Neural progenitor cell (in vitro differentiated cells): ENCODE data around the gene FAM180A. TPM values are rescaled to one million over a fixed set of nuclear protein-coding genes. Genes with fewer than 3 reads are reported as not detected.

Experiments used
- DNase-seq: peaks from one replicate; pipeline ENCODE4 v3.0.0-alpha.2; 2016; ENCODE audit warnings: low spot score
- H2AFZ ChIP-seq: fragments of 200-600 bp; sonication (generic); replicated peaks from 2 replicates; pipeline ENCODE4 v1.6.1; 2016; ENCODE audit warnings: antibody characterized with exemption
- H3F3A ChIP-seq: fragments of 200-600 bp; sonication (generic); 2 replicates; pipeline ENCODE4 v1.6.1; 2016; ENCODE audit warnings: antibody characterized with exemption, low read depth
- H3K27ac ChIP-seq: fragments of 200-600 bp; sonication (generic); 2 replicates; pipeline ENCODE4 v1.5.1; 2016; ENCODE audit warnings: mild to moderate bottlenecking
- H3K27me3 ChIP-seq: fragments of 200-600 bp; sonication (generic); 2 replicates; pipeline ENCODE4 v1.6.1; 2016; ENCODE audit warnings: mild to moderate bottlenecking, moderate library complexity
- H3K36me3 ChIP-seq: fragments of 200-600 bp; sonication (generic); 2 replicates; pipeline ENCODE4 v1.5.1; 2016
- H3K4me1 ChIP-seq: fragments of 200-600 bp; sonication (generic); 2 replicates; pipeline ENCODE4 v1.6.1; 2016; ENCODE audit warnings: mixed run types
- H3K4me2 ChIP-seq: fragments of 200-600 bp; sonication (generic); 2 replicates; pipeline ENCODE4 v1.6.1; 2016
- H3K4me3 ChIP-seq: fragments of 200-600 bp; sonication (generic); 2 replicates; pipeline ENCODE4 v1.5.1; 2016
- H3K79me2 ChIP-seq: fragments of 200-600 bp; sonication (generic); 2 replicates; pipeline ENCODE4 v1.6.1; 2016; ENCODE audit warnings: low read depth
- H3K9ac ChIP-seq: fragments of 200-600 bp; sonication (generic); 2 replicates; pipeline ENCODE4 v1.6.1; 2016
- H3K9me3 ChIP-seq: fragments of 200-600 bp; sonication (generic); 2 replicates; pipeline ENCODE4 v1.5.1; 2016; ENCODE audit warnings: low read depth
- H4K20me1 ChIP-seq: fragments of 200-600 bp; sonication (generic); 2 replicates; pipeline ENCODE4 v1.6.1; 2016; ENCODE audit warnings: low read depth
- H3K27ac Mint-ChIP-seq: 3 replicates; pipeline ENCODE4 v1.8.0; 2021; ENCODE audit warnings: mixed read lengths
- H3K27me3 Mint-ChIP-seq: 2 replicates; pipeline ENCODE4 v1.8.0; 2022; ENCODE audit warnings: low read depth, mild to moderate bottlenecking, inconsistent platforms, moderate library complexity, mixed read lengths; ENCODE audit not compliant: insufficient read depth
- H3K36me3 Mint-ChIP-seq: 3 replicates; pipeline ENCODE4 v1.8.0; 2021; ENCODE audit warnings: mixed read lengths
- H3K4me1 Mint-ChIP-seq: 3 replicates; pipeline ENCODE4 v1.8.0; 2021; ENCODE audit warnings: mixed read lengths
- H3K4me3 Mint-ChIP-seq: 3 replicates; pipeline ENCODE4 v1.8.0; 2021; ENCODE audit warnings: mild to moderate bottlenecking, moderate library complexity, mixed read lengths
- H3K9me3 Mint-ChIP-seq: 3 replicates; pipeline ENCODE4 v1.8.0; 2020; ENCODE audit warnings: mixed read lengths
- CTCF ChIP-seq: fragments of 200-600 bp; sonication (generic); IDR thresholded peaks from 2 replicates; pipeline ENCODE4 v1.5.1; 2017; ENCODE audit warnings: antibody characterized with exemption, mild to moderate bottlenecking
- EZH2 ChIP-seq: fragments of 200-600 bp; sonication (generic); IDR thresholded peaks from 2 replicates; pipeline ENCODE4 v1.6.1; 2017; ENCODE audit warnings: antibody characterized with exemption, mild to moderate bottlenecking, moderate library complexity
- EZH2phosphoT487 ChIP-seq: fragments of 200-600 bp; sonication (generic); IDR thresholded peaks from 2 replicates; pipeline ENCODE4 v1.6.1; 2017; ENCODE audit warnings: antibody characterized with exemption
- total RNA-seq: library from RNA; depleted of rRNA; stranded (reverse); fragments of >200 nt; gene quantifications from 2 replicates; pipeline ENCODE4 v1.2.3, GENCODE V29; 2015; ENCODE audit warnings: low replicate concordance

The FAM180A gene
- total RNA-seq, 1 donor from 2014 or later, result not detected

GRCh38 chr7:135770139-135770710 is 21.6 kb upstream of the FAM180A start:
- H4K20me1 ChIP-seq, result no peaks in the 10 kb centered on the region
- H3K4me2 ChIP-seq, result no peak overlapping the region
- no peak overlapping the region for H3K9ac ChIP-seq
- H3K27me3 ChIP-seq, result no peaks in the 10 kb centered on the region
- H3K79me2 ChIP-seq, result no peaks in the 10 kb centered on the region
- no peaks in the 10 kb centered on the region for H3K9me3 ChIP-seq
- peaks cover 24% of the 10 kb centered on the region for H3F3A ChIP-seq
- no peaks in the 10 kb centered on the region for H3K9me3 Mint-ChIP-seq
- H3K27me3 Mint-ChIP-seq, result peaks cover 2% of the 10 kb centered on the region
- DNase-seq, result no peak
- H3K4me1 Mint-ChIP-seq, result peaks cover 38% of the 10 kb centered on the region
- no peak overlapping the region for H2AFZ ChIP-seq
- H3K4me3 ChIP-seq, result no peak overlapping the region
- TF ChIP-seq EZH2 (no peak), CTCF (no peak)
- H3K27ac Mint-ChIP-seq, result no peak overlapping the region
- no peak overlapping the region for H3K4me3 Mint-ChIP-seq
- no peaks in the 10 kb centered on the region for H3K36me3 Mint-ChIP-seq
- H3K4me1 ChIP-seq, result peaks cover 40% of the 10 kb centered on the region
- H3K36me3 ChIP-seq, result no peaks in the 10 kb centered on the region
- no peak overlapping the region for H3K27ac ChIP-seq

GRCh38 chr7:135769005-135769802 is 20.6 kb upstream of the FAM180A start:
- Histone ChIP-seq H4K20me1 (no peaks in the 10 kb centered on the region), H3K4me3 (no peak overlapping the region), H3K36me3 (no peaks in the 10 kb centered on the region), H3K27ac (no peak overlapping the region), H3K9me3 (no peaks in the 10 kb centered on the region), H3K4me1 (peaks cover 36% of the 10 kb centered on the region), H3K4me2 (peak overlapping the region; percentile 27), H3K79me2 (no peaks in the 10 kb centered on the region), H3K27me3 (no peaks in the 10 kb centered on the region), H3K9ac (no peak overlapping the region), H3F3A (peaks cover 22% of the 10 kb centered on the region), H2AFZ (no peak overlapping the region)
- no peak for DNase-seq
- peaks cover 34% of the 10 kb centered on the region for H3K4me1 Mint-ChIP-seq
- H3K9me3 Mint-ChIP-seq, result no peaks in the 10 kb centered on the region
- TF ChIP-seq EZH2phosphoT487 (no peak), CTCF (no peak), EZH2 (no peak)
- H3K27ac Mint-ChIP-seq, result no peak overlapping the region
- H3K4me3 Mint-ChIP-seq, result no peak overlapping the region
- H3K27me3 Mint-ChIP-seq, result peaks cover 2% of the 10 kb centered on the region
- H3K36me3 Mint-ChIP-seq, result no peaks in the 10 kb centered on the region

DNA sequence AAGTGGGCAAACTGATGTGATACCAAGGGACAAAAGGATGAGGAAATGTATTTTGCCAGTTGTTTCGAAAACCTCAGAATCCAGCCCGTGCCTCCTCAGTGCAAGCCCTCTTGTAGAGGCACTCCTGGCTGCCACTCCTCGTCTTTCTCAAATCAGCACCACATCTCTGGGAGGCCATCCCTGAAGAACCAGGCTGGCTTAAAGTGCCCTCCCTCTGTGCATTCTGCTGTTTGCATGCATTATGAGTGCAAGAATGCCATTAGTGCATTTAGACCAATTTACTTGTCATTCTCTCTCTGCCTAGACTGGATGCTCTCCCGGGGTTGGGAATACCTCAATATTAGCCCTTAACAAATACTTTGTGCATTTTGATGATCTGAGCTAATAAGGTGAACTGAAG is 19.9 kb upstream of the FAM180A start:
- H2AFZ ChIP-seq, result no peak overlapping the region
- no peak for TF ChIP-seq EZH2phosphoT487
- no peak for TF ChIP-seq EZH2
- TF ChIP-seq CTCF, result no peak
- H3K9ac ChIP-seq, result no peak overlapping the region
- no peaks in the 10 kb centered on the region for H3K79me2 ChIP-seq
- Mint-ChIP-seq H3K4me1 (peaks cover 27% of the 10 kb centered on the region), H3K9me3 (no peaks in the 10 kb centered on the region), H3K4me3 (no peak overlapping the region), H3K27me3 (peaks cover 2% of the 10 kb centered on the region), H3K27ac (no peak overlapping the region), H3K36me3 (no peaks in the 10 kb centered on the region)
- no peaks in the 10 kb centered on the region for H3K36me3 ChIP-seq
- H3K27ac ChIP-seq, result no peak overlapping the region
- peak; percentile 32 for DNase-seq
- no peak overlapping the region for H3K4me3 ChIP-seq
- H4K20me1 ChIP-seq, result no peaks in the 10 kb centered on the region
- H3F3A ChIP-seq, result peaks cover 15% of the 10 kb centered on the region
- H3K9me3 ChIP-seq, result no peaks in the 10 kb centered on the region
- no peaks in the 10 kb centered on the region for H3K27me3 ChIP-seq
- peak overlapping the region; percentile 27 for H3K4me2 ChIP-seq
- H3K4me1 ChIP-seq, result peaks cover 29% of the 10 kb centered on the region
